ENCODE measurements around the gene CELSR1.
"Not testable (repeated sequence)": the region's sequence is repeated elsewhere in the genome, so short reads cannot be mapped to it uniquely, and the experiment has no call there.

The CELSR1 gene

DNA sequence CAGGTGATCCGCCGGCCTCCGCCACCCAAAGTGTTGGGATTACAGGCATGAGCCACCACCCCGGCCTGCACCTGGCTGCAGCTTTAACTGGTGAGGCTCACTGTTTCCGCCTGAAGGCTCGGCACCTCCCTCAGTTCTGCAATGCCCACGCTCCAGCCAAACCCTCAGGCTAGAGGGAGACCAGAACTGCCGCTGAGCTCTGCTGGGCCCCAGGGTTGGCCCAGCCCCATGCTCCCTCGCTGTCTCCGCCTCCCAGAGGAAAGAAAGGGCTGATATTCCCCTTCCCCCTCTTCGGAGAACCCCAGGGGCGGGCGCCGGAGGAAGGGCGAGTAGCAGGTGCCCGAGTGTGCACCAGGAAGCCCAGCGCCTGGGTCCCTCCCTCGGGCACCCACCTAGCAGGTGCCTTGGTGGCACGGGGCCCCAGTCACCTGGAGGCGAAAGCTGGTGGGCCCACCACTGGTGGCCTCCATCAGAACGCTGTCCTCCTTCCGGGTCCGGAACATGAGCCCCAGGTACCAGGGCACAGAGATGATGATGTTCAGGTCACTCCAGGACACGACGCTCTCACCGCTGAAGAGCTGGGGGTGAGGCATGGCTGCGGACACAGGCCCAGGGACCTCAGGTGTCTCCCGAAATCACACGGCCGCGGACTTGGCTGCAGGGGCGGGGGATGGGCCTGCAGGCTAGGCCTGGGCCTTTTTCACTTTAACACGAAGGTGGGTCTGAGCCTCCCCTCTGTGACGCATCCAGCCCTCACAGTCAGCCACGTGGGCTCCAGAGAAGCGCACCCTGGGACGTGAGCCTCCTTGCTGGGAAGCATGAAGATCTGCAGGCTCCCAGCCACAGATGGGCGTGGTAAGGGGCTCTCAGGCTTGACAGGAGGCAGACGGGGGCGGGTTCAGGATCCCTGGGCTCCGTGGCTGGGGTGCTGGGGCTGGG is 128.6 kb downstream of the CELSR1 start:
- no peak for FAIRE-seq
- no peak for DNase-seq (ENCODE audit: insufficient read length, low spot score)

DNA sequence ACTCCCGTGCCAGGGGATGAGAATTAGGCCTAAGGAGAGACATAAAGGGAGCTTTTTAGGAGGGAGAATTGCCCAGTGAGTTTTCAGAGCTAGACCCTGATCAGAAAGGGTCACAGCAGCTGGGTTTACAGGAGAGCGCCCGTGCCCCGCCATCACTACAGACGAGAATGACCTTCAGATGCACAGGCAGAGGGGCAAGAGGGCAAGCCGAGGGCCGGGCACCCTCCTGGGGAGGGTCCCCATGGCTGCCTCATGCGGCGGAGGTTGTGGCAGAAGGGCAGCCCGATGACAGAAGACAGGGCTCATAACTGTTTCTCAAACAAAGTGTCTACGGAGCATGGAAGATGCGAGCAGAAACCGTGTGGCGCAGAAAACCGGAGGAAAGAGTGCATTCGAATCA is 129.7 kb downstream of the CELSR1 start:
- FAIRE-seq: no peak

DNA sequence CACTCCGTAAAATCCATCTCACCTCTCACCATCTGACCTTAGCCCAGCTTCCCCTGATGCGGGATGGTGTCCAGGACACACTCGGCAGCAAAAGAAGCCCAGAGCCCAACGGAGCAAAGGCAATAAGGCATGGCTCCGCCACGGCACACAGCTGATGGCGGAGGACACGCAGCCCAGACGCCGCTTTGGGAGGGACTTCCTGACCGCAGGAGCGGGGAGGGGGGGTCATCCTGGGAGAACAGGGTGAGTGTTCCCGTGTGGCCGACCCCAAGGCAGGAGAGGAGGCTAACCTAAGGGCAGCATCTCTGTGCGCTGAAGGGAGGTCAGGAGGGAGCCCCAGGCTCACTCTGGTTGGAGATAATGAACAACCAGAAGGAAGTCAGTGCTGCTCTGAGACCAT is 130.6 kb downstream of the CELSR1 start:
- DNase-seq (ENCODE audit: insufficient read length, low spot score) (no peak), FAIRE-seq (no peak)

More for the DNA sequence above, 129.7 kb downstream of the CELSR1 start:
- DNase-seq (ENCODE audit: insufficient read length, low spot score): no peak

DNA sequence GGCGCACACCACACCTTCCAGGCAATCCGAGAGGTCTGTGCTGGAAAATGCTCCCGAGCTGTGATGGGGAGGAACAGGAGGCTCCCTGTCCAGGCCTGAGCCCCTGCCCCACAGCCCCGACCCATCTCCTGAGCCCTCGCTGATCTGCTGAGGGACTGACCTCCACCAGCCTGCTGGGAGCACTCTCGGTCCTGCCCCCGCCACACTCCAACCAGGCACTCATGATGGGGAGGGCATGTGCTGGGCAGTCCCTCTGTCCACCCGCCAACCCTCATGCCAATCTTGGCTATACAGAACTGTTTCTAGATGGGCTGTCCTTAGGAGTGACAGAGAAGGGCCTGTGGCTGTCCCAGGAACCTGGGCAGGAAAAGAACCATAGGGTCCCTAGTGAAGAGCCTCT is 131.1 kb downstream of the CELSR1 start:
- DNase-seq (ENCODE audit: insufficient read length, low spot score) (no peak), FAIRE-seq (no peak)

DNA sequence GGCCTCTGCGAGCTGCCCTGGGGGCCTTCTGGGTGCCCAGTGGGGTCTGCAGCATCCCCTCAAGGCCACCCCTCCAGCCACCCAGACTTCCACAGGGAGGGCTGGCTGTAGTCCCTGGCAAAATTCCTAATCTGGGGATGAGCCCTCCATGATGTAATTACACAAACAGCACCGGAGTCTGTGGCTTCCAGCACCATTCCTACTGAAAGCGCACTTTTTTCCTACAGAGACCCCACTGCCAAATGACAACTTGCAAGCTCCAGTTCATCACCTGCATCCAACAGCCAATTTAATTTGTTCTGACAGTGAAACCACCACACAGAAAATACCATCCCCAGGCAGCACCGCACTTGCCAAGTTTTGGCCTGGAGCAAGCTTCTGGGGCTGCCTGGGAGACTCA is 131.5 kb downstream of the CELSR1 start:
- no peak for FAIRE-seq

DNA sequence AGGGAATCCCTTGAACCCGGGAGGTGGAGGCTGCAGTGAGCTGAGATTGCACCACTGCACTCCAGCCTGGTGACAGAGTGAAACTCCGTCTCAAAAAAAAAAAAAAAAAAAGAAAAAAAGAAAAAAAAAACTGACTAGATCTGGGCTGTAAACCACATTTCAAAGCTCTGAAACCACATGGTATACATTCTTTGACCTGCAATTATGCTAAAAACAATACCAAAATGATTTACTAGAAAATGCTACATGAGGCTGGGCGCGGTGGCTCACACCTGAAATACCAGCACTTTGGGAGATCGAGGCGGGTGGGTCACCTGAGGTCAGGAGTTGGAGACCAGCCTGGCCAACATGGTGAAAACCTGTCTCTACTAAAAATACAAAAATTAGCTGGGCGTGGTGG is 133.5 kb downstream of the CELSR1 start:
- not testable (repeated sequence) for FAIRE-seq; DNase-seq (ENCODE audit: insufficient read length, low spot score)

More for the DNA sequence above, 131.5 kb downstream of the CELSR1 start:
- no peak for DNase-seq (ENCODE audit: insufficient read length, low spot score)

DNA sequence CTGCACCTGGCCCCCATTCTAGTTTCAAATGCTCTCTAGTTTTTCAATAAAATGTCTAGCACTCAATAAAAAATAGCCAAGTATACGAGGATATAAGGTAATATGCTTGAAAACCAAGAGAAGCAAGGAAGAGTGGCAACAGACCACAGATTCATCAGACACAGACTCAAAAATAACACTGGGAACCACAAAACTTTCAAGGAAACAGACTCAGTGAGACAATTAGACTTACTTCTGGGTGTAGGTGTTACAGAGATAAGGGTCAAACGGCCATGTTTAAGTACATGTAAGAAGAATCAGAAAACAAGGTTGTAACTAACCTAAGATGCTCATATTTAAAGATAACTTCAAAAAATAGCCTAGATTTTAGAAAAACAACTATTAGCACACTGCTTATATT is 134.9 kb downstream of the CELSR1 start:
- DNase-seq (ENCODE audit: insufficient read length, low spot score) (no peak), FAIRE-seq (no peak)

DNA sequence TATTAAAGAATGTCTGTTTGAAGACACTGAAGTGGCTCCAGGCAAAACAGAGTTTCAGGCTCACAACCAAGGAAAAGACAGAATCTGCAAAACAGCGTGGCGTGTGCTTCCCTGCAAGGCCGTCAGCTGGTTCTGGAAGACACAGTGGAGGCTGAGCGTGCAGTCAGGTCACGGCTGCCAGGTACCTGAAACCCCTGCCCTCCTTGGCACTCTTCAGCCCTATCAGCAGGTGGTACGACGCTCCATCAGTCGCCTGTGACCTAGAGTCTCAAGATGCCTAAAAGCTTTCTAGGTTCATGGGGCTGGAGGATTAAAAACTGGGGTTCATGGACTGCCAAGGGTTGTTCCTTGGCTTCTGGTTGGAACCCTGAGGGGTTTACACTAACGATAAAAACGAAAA is 136.1 kb downstream of the CELSR1 start:
- FAIRE-seq (no peak), DNase-seq (ENCODE audit: insufficient read length, low spot score) (no peak)

DNA sequence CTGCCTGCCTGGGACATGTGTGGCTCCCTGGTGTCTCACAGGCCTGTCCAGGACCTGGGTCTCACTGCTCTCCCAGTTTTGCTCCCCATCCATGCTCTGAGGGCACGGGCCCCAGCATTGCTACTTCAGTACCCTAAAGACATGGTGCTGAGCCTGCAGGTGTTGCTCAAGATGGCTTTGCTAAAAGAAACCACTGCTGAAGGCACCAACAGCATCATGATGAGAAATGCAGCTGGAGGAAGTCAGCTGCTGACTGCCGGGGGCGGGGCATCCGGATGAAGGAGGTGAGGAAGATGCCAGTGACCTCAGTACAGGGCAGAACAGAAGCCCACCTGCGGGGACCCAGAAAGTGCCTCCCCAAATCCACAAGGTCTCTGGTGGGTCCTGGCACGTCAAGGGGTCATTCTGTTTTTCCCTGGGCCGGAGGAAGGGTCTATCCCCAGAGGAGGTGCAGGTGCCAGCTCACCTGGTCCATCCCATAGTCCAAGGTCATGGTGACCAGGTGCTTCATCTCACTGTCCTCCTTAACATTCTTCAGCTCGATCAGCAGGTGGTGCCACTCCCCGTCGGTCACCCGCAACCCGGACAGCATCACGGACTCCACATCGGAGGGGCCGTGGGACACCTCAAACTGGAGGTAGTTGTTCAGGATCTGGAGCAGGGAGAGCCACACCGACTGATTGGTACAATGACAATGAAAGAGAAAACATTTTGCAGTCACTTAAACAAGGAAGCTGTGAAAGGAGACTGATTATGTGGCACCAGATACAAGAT is 138.0 kb downstream of the CELSR1 start:
- FAIRE-seq: no peak

DNA sequence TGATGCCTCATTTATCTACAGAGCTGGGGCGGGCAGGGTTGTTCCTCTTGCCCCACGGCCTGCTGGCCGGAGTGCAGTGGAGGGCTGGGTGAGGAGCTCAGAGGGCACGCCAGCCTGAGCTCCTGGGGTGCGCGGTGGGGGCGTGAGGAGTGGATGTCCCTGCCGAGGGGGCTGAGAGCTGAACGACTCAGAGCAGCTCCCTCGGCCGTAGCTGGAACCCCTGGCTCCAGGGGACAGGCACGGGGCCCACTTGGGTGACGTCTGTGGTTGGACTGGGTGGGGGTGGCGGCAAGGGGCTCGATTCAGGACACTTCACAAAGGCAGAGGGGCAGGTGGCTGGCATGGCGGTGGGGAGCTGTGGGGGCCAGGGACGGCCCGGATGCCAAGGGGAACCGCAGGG is 139.5 kb downstream of the CELSR1 start:
- FAIRE-seq: no peak
- no peak for DNase-seq (ENCODE audit: insufficient read length, low spot score)

More for the DNA sequence above, 138.0 kb downstream of the CELSR1 start:
- DNase-seq (ENCODE audit: insufficient read length, low spot score): no peak

DNA sequence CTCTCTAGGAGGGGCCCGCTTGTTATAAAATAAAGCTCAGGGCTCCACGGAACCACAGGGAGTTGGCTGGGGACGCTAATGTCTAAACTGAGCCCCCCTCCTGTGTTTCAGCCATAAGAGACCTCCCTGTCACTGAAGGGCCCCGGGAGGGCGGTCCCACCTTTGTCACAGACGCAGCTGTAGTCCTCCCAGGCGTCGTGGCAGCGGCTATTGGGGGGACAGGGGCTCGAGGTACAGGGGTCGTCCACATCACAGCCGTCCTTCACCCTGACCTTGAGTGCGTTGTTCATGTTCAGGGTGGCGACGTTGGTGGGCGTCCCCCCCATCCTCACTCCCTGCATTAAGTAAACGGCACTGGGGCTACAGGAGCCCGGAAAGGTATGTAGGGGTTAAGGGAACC is 139.9 kb downstream of the CELSR1 start:
- FAIRE-seq (no peak), DNase-seq (ENCODE audit: insufficient read length, low spot score) (no peak)

DNA sequence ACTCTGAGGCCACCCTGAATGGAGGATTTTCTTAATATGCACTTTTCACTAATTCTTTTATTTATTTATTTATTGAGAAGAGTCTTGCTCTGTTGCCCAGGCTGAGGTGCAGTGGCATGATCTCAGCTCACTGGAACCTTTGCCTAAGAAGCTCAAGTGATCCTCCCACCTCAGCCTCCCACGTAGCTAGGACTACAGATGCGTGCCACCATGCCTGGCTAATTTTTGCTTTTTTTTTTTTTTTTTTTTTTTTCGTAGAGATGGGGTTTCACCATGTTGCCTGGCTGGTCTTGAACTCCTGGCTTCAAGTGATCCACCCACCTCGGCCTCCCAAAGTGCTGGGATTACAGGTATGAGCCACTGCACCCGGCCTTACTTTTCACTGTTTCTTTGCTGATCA is 140.4 kb downstream of the CELSR1 start:
- FAIRE-seq; DNase-seq (ENCODE audit: insufficient read length, low spot score): not testable (repeated sequence)

DNA sequence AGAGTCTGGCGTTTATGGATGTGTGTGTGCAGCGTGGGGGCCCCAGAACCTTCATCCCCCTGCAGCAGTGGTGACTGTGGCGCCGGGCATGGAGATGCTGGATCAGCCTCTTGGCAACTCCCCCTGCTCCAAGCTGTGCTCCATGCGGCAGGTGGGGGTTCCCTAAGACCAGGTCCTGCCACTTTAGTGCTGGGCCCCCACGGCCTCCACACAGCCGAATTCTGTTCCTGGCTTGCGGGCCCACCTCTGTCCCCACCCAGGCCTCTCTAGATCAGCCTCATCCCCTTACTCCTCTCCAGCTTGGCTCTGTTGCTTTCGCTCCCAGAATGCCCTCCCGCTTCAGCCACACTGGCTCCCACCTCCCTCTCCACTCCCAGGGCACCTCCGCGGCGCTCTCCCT is 142.3 kb downstream of the CELSR1 start:
- FAIRE-seq (no peak), DNase-seq (ENCODE audit: insufficient read length, low spot score) (no peak)

DNA sequence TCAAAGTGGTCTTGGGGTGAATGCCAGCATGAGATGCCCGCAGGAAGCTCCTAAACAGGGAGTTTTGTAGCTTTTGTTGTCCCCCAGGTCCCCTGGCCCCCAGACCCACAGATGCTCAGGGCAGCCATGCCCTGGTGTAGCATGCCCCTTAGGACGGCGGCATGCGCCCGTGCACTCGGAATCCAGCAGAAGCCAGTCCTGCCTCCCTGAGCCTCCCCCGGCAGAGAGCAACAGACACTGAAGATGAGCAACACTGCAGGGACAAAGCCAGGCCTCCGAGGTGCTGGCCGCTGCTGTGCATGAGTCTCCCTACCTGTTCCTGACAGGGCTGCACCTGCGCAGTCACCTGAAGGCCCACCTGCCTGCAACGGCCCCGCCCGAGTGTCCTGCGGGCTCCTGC is 142.8 kb downstream of the CELSR1 start:
- DNase-seq (ENCODE audit: insufficient read length, low spot score) (no peak), FAIRE-seq (no peak)

DNA sequence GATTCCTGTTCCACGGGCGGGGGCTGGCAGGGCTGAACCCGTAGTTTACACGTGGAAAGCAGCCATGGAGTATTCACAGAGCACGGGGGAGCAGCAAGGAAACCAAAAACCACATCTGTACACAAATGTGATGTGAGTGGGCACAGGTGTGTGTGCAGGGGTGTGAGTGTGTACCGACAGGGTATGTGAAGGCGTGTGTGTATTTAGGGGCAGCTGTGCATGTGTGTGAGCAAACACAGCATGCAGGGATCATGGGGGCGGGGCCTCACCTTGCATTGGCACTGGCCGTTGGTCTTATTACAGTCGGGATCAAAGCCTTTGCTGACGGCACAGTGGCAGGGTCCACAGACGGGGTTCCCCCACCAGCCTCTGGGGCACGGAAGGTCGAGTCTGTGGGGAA is 143.5 kb downstream of the CELSR1 start:
- no peak for FAIRE-seq
- DNase-seq (ENCODE audit: insufficient read length, low spot score): no peak

DNA sequence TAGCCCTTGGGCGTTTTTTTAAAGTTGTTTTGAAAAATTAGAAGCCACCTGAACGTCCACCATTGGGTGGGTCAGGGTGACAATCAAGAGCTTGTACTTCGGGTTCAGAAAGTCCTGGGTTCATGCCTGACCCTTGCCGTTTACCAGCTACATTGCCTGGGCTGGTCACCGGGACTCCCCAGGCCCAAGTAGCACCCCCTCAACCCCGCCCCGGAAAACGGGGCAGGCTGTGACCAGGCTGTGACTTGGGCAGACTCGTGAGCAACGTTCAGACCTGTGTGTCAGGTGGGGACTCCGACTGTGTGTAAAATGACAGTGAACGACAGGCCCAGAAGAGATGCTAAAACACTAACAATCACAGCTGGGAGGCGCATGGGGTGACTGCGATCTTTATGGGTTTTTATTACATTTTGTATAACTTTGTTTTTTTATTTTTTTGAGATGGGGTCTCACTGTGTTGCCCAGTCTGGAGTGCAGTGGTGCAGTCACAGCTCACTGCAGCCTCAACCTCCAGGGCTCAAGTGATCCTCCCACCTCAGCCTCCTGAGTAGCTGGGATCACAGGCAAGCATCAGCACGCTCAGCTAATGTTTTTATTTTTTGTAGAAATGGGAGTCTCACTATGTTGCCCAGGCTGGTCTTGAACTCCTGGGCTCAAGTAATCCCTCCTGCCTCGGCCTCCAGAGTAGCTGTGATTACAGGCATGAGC is 145.1 kb downstream of the CELSR1 start:
- FAIRE-seq (no peak), DNase-seq (ENCODE audit: insufficient read length, low spot score) (no peak)

DNA sequence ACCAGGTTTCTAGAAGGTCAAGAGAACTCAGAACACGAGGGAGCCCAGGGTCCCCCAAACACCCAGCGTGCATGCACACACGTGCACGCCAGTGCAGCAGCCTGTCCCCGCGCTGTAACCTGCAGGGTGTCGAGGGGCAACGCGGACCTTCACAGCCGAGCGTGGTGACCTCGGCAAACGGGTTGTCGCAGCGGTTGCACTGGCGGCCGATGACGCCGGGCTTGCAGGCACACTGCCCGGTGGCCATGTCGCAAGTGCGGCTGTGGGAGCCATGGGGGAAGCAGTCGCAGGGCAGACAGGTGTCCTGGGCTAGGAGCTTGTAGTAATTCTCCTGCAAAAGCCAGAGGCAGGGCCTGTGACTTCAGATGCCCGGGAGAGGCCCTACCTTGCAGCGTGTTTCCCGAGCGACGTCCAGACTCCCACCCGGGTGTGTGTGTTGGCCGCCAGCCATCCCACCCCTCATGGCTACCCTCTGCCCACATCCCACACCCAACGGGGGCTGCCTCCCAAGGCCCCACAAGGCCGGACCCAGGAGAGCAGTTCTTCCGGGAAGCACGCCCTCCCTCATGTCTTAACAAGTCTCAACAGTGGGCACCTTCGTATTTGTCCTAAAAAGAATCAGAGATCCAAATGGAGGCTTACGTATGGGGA is 145.8 kb downstream of the CELSR1 start:
- DNase-seq (ENCODE audit: insufficient read length, low spot score) (no peak), FAIRE-seq (no peak)

DNA sequence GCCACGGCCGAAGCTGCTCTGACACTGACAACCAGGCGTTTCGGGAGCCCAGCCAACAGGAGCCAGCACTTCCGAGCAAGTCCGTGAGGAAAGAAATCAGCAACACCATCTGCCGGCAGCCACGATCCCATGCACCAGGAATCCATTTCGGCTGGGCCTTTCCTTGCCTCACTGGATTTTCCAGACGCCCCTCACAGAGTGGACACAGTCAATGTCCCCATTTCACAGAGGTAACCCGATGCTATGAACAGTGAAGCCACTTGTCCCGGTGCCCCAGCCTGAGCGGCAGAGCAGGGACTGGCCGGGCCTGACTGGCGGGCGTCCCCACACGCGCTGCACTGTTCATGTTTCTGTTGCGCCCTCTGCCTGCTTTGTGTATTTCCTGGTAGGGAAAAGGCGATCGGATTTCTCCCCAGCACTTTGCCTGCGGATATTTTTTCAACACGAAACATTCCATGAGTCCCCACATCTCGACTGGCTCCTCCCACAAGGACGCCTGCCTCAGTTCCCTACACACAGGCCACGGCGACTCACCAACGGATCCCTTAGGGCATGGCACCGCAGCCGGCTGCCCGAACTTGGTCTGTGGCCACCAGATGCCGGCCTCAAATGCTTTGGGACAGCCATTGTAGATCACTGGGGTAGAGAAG is 146.6 kb downstream of the CELSR1 start:
- DNase-seq (ENCODE audit: insufficient read length, low spot score) (no peak), FAIRE-seq (no peak)

DNA sequence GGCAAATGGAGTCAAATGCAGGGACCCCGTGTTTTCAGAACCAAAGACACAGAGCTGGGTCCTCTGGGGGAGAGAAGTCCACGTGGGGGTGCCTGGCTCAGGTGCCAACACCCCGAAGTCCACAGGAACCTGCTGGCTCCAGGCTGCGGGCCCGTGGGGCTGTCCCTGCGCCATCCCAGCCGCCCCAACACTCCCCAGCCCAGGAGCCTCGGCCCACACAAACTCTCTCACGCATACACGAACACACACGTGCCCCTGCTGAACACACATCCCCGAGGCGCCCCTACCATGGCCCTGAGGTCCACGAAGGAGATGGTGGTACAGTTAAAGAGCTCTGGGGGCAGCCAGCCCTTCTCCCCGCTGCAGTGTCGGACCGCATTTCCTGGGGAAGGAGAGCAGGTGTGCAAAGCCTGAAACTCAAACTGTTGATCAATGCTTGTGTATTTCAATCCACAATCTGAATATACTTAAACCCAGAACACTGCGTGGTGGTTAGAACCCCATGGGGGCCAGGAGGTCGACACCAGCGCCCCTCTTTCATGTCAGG is 147.2 kb downstream of the CELSR1 start:
- FAIRE-seq (no peak), DNase-seq (ENCODE audit: insufficient read length, low spot score) (no peak)

DNA sequence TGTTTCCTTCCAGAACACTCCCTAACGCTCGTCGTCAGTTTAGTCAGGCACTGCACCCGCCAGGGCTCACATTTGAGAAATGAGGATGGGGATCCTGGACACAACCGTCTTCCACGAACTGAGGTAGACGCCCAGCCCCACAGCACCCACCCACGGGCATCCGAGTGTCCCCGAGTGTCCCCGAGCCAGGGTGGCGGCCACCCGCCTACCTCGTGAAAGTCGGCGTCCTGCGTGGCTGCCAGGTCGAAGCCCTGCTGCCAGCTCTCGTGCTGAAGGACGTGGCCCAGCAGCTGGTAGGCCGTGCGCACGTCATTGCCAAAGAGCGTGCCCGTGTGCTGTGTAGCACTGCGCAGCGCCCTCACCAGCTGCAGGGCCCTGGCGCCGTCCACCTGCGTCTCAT is 148.3 kb downstream of the CELSR1 start:
- FAIRE-seq: no peak
- DNase-seq (ENCODE audit: insufficient read length, low spot score): no peak
